H9 (cell line): ENCODE results near the gene COP1. TPM values are rescaled to one million over a fixed set of nuclear protein-coding genes. Genes with fewer than 3 reads are reported as not detected.
"Not testable (repeated sequence)": the region's sequence is repeated elsewhere in the genome, so short reads cannot be mapped to it uniquely, and the experiment has no call there.

Experiments
- DNase-seq: peaks from one replicate; pipeline ENCODE4 v3.0.0-alpha.2; 2017
- H2AFZ ChIP-seq: one replicate; pipeline ENCODE4 v1.6.1; 2013; ENCODE audit warnings: mild to moderate bottlenecking, low read length, control low read depth, moderate library complexity
- H2AK5ac ChIP-seq: 2 replicates; pipeline ENCODE4 v1.6.1; 2013; ENCODE audit warnings: low read length, control low read depth, mixed read lengths; ENCODE audit not compliant: insufficient read length
- H2BK120ac ChIP-seq: one replicate; pipeline ENCODE4 v1.6.1; 2013; ENCODE audit warnings: low read depth, mild to moderate bottlenecking, low read length, control low read depth, inconsistent platforms; ENCODE audit not compliant: poor library complexity, severe bottlenecking
- H2BK12ac ChIP-seq: 2 replicates; pipeline ENCODE4 v1.6.1; 2013; ENCODE audit warnings: low read length, control low read depth, mixed read lengths, low read depth; ENCODE audit not compliant: insufficient read length
- H2BK15ac ChIP-seq: 2 replicates; pipeline ENCODE4 v1.6.1; 2013; ENCODE audit warnings: low read depth, low read length, control low read depth
- H2BK20ac ChIP-seq: one replicate; pipeline ENCODE4 v1.6.1; 2013; ENCODE audit warnings: low read depth, mild to moderate bottlenecking, low read length, control low read depth, inconsistent platforms; ENCODE audit not compliant: poor library complexity, severe bottlenecking
- H2BK5ac ChIP-seq: 2 replicates; pipeline ENCODE4 v1.6.1; 2013; ENCODE audit warnings: low read length, control low read depth, mixed read lengths; ENCODE audit not compliant: insufficient read length
- H3K14ac ChIP-seq: 2 replicates; pipeline ENCODE4 v1.6.1; 2013; ENCODE audit warnings: low read length, control low read depth; ENCODE audit not compliant: insufficient read depth
- H3K18ac ChIP-seq: 2 replicates; pipeline ENCODE4 v1.6.1; 2013; ENCODE audit warnings: low read depth, mild to moderate bottlenecking, mixed read lengths, low read length, control low read depth; ENCODE audit not compliant: insufficient read length
- H3K23ac ChIP-seq: 2 replicates; pipeline ENCODE4 v1.6.1; 2013; ENCODE audit warnings: low read length, control low read depth, mixed read lengths, low read depth; ENCODE audit not compliant: insufficient read length
- H3K23me2 ChIP-seq: 2 replicates; pipeline ENCODE4 v1.6.1; 2013; ENCODE audit warnings: low read depth, mild to moderate bottlenecking, mixed read lengths, low read length, control low read depth; ENCODE audit not compliant: insufficient read length, poor library complexity, severe bottlenecking
- H3K27ac ChIP-seq: 2 replicates; pipeline ENCODE4 v1.5.1; 2013; ENCODE audit warnings: low read length, control low read depth, mixed read lengths, low read depth; ENCODE audit not compliant: insufficient read length
- H3K27me3 ChIP-seq: 2 replicates; pipeline ENCODE4 v1.6.1; 2013; ENCODE audit warnings: low read length, control low read depth, inconsistent platforms; ENCODE audit not compliant: insufficient read depth
- H3K4ac ChIP-seq: 2 replicates; pipeline ENCODE4 v1.6.1; 2013; ENCODE audit warnings: low read depth, mild to moderate bottlenecking, control low read depth, inconsistent platforms, low read length, moderate library complexity
- H3K4me1 ChIP-seq: 2 replicates; pipeline ENCODE4 v1.6.1; 2013; ENCODE audit warnings: low read length, control low read depth, inconsistent platforms; ENCODE audit not compliant: insufficient read depth
- H3K4me2 ChIP-seq: 2 replicates; pipeline ENCODE4 v1.6.1; 2013; ENCODE audit warnings: low read length, control low read depth, mixed read lengths; ENCODE audit not compliant: insufficient read length, insufficient read depth
- H3K56ac ChIP-seq: 2 replicates; pipeline ENCODE4 v1.6.1; 2013; ENCODE audit warnings: low read depth, mild to moderate bottlenecking, mixed read lengths, low read length, control low read depth; ENCODE audit not compliant: insufficient read length
- H3K79me1 ChIP-seq: 2 replicates; pipeline ENCODE4 v1.6.1; 2013; ENCODE audit warnings: low read depth, mild to moderate bottlenecking, moderate library complexity, low read length, control low read depth, inconsistent platforms; ENCODE audit not compliant: insufficient read depth, poor library complexity, severe bottlenecking
- H3K79me2 ChIP-seq: 2 replicates; pipeline ENCODE4 v1.6.1; 2013; ENCODE audit warnings: low read length, control low read depth, inconsistent platforms; ENCODE audit not compliant: insufficient read depth
- H3K9ac ChIP-seq: 2 replicates; pipeline ENCODE4 v1.6.1; 2013; ENCODE audit warnings: low read length, control low read depth, mixed read lengths; ENCODE audit not compliant: insufficient read length; ENCODE audit errors: extremely low read depth
- H3K9me3 ChIP-seq: one replicate; pipeline ENCODE4 v1.6.1; 2013; ENCODE audit warnings: low read depth, low read length, inconsistent platforms; ENCODE audit not compliant: control insufficient read depth
- H3T11ph ChIP-seq: one replicate; pipeline ENCODE4 v1.6.1; 2013; ENCODE audit warnings: mild to moderate bottlenecking, low read length, control low read depth, inconsistent platforms
- H4K20me1 ChIP-seq: one replicate; pipeline ENCODE4 v1.6.1; 2013; ENCODE audit not compliant: control insufficient read depth, insufficient read length, insufficient read depth
- H4K5ac ChIP-seq: 2 replicates; pipeline ENCODE4 v1.6.1; 2013; ENCODE audit warnings: low read depth, mild to moderate bottlenecking, mixed read lengths, low read length, control low read depth; ENCODE audit not compliant: insufficient read length
- H4K8ac ChIP-seq: replicated peaks from 2 replicates; pipeline ENCODE4 v1.6.1; 2013; ENCODE audit warnings: low read length, control low read depth, mixed read lengths, low read depth; ENCODE audit not compliant: insufficient read length
- H4K91ac ChIP-seq: 2 replicates; pipeline ENCODE4 v1.6.1; 2013; ENCODE audit warnings: low read depth, mild to moderate bottlenecking, moderate library complexity, mixed read lengths, low read length, control low read depth; ENCODE audit not compliant: insufficient read length
- H3K27ac Mint-ChIP-seq, 3 experiments: 2 replicates in 2 of 3; 3 replicates in 1 of 3; pipeline ENCODE4 v1.8.0; 2020 to 2021; ENCODE audit warnings: mixed read lengths in 3 of 3, mild to moderate bottlenecking in 1 of 3, moderate library complexity in 1 of 3
- H3K27me3 Mint-ChIP-seq: 2 replicates; pipeline ENCODE4 v1.8.0; 2021; ENCODE audit warnings: low read depth, mild to moderate bottlenecking, moderate library complexity, mixed read lengths
- H3K36me3 Mint-ChIP-seq, 3 experiments: 2 replicates in 2 of 3; 3 replicates in 1 of 3; pipeline ENCODE4 v1.8.0; 2020 to 2021; ENCODE audit warnings: low read depth in 3 of 3, mixed read lengths in 3 of 3; ENCODE audit not compliant: insufficient read depth in 1 of 3
- H3K4me1 Mint-ChIP-seq, 2 experiments: 2 replicates each; pipeline ENCODE4 v1.8.0; 2020; ENCODE audit warnings: mixed read lengths in 2 of 2
- H3K4me3 Mint-ChIP-seq, 2 experiments: 2 replicates in 1 of 2; 3 replicates in 1 of 2; pipeline ENCODE4 v1.8.0; 2020 to 2021; ENCODE audit warnings: mild to moderate bottlenecking in 2 of 2, mixed read lengths in 2 of 2, moderate library complexity in 1 of 2
- H3K9me3 Mint-ChIP-seq, 2 experiments: 2 replicates in 1 of 2; 3 replicates in 1 of 2; pipeline ENCODE4 v1.8.0; 2020; ENCODE audit warnings: mild to moderate bottlenecking in 2 of 2, mixed read lengths in 2 of 2, moderate library complexity in 1 of 2
- WGBS: extraction: QIAGEN DNeasy Blood & Tissue Kit; methylation state at CpG from one replicate; pipeline ENCODE4 v1.1.7; 2013; ENCODE audit warnings: missing lambda C conversion rate, low lambda C conversion rate, mixed read lengths; ENCODE audit not compliant: insufficient read length; ENCODE audit errors: extremely low coverage; 5-methylcytosine and 5-hydroxymethylcytosine counted together
- total RNA-seq: library from RNA; stranded (reverse); gene quantifications from 2 replicates; pipeline ENCODE4 v1.2.1, GENCODE V29; 2021

COP1 gene
- total RNA-seq, 1 experiment from 2014 or later = 41.3 TPM

- H3K27me3 Mint-ChIP-seq, H4K91ac ChIP-seq, H3K23me2 ChIP-seq, H3K79me2 ChIP-seq, H3K9ac ChIP-seq, H4K8ac ChIP-seq, H2AFZ ChIP-seq, H2AK5ac ChIP-seq, H3K4me3 Mint-ChIP-seq, H3K27me3 ChIP-seq, H3K56ac ChIP-seq, H3K4me1 ChIP-seq, H2BK12ac ChIP-seq, H4K20me1 ChIP-seq, H3K27ac Mint-ChIP-seq, H3K9me3 ChIP-seq, H3K4ac ChIP-seq, H2BK15ac ChIP-seq, H2BK120ac ChIP-seq, H3K4me1 Mint-ChIP-seq, H2BK20ac ChIP-seq, H3K4me2 ChIP-seq, H2BK5ac ChIP-seq, H3K18ac ChIP-seq, H3K27ac ChIP-seq, H4K5ac ChIP-seq, H3K79me1 ChIP-seq, H3T11ph ChIP-seq, H3K23ac ChIP-seq, H3K14ac ChIP-seq, DNase-seq: not testable (repeated sequence)
- peaks cover 11 to 13% of the 10 kb centered on the region in 2 experiments for H3K9me3 Mint-ChIP-seq
- WGBS = no CpG with 5 or more reads among the region's 1 CpG
- H3K36me3 Mint-ChIP-seq = peaks cover 11 to 27% (median 12%) of the 10 kb centered on the region in 3 experiments
Measured at GRCh38 chr1:175994660-175995059, 212.4 kb downstream of the COP1 start.

DNA sequence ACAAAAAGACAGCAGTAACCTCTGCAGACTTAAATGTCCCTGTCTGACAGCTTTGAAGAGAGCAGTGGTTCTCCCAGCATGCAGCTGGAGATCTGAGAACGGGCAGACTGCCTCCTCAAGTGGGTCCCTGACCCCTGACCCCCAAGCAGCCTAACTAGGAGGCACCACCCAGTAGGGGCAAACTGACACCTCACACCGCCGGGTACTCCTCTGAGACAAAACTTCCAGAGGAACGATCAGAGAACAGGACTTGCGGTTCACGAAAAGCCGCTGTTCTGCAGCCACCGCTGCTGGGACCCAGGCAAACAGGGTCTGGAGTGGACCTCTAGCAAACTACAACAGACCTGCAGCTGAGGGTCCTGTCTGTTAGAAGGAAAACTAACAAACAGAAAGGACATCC is 214.3 kb downstream of the COP1 start:
- H3K4ac ChIP-seq, H3K9me3 ChIP-seq, H3K27me3 Mint-ChIP-seq, DNase-seq, H3K56ac ChIP-seq, H3K4me1 ChIP-seq, H2BK12ac ChIP-seq, H3K23ac ChIP-seq, H2AK5ac ChIP-seq, H2BK5ac ChIP-seq, H3T11ph ChIP-seq, H2BK15ac ChIP-seq, H2BK20ac ChIP-seq, H4K91ac ChIP-seq, H4K8ac ChIP-seq, H3K18ac ChIP-seq, H4K5ac ChIP-seq, H3K27me3 ChIP-seq, H2BK120ac ChIP-seq, H3K27ac Mint-ChIP-seq, H3K4me3 Mint-ChIP-seq, H3K79me2 ChIP-seq, H3K9ac ChIP-seq, H4K20me1 ChIP-seq, H3K4me1 Mint-ChIP-seq, H3K79me1 ChIP-seq, H2AFZ ChIP-seq, H3K27ac ChIP-seq, H3K4me2 ChIP-seq, H3K23me2 ChIP-seq, H3K14ac ChIP-seq: not testable (repeated sequence)
- H3K9me3 Mint-ChIP-seq = peaks cover 7 to 11% of the 10 kb centered on the region in 2 experiments
- H3K36me3 Mint-ChIP-seq = peaks cover 16 to 27% (median 19%) of the 10 kb centered on the region in 3 experiments
- WGBS = no CpG with 5 or more reads among the region's 8 CpGs
